HFF-Myc (cell line): Measurements from ENCODE around the gene CATSPER1.

Source experiments
- DNase-seq: peaks from one replicate; pipeline ENCODE4 v3.0.0-alpha.2; 2011; ENCODE audit warnings: low read depth; ENCODE audit errors: extremely low read depth
- H3K4me3 ChIP-seq: replicated peaks from 2 replicates; pipeline ENCODE4 v1.5.1; 2011; ENCODE audit warnings: low read depth, mild to moderate bottlenecking, control low read depth, low read length
- CTCF ChIP-seq: IDR thresholded peaks from 2 replicates; pipeline ENCODE4 v1.5.1; 2012; ENCODE audit warnings: mild to moderate bottlenecking, low read depth, low read length, control low read depth; ENCODE audit errors: missing control alignments

Gene CATSPER1

GRCh38 chr11:66046901-66047300, 20.6 kb upstream of the CATSPER1 start:
- no peak for DNase-seq
- H3K4me3 ChIP-seq, result no peak overlapping the region
- TF ChIP-seq CTCF, result no peak

GRCh38 chr11:66045177-66045639, 18.9 kb upstream of the CATSPER1 start:
- no peak for DNase-seq
- TF ChIP-seq CTCF, result peak; percentile 96
- no peak overlapping the region for H3K4me3 ChIP-seq

- H3K4me3 ChIP-seq, result no peak overlapping the region
- no peak for DNase-seq
- TF ChIP-seq CTCF, result no peak
Measured at GRCh38 chr11:66044757-66045156, 18.5 kb upstream of the CATSPER1 start.

- H3K4me3 ChIP-seq, result no peak overlapping the region
- no peak for DNase-seq
- TF ChIP-seq CTCF, result no peak
Measured at GRCh38 chr11:66042996-66043906, 17.0 kb upstream of the CATSPER1 start.

GRCh38 chr11:66042227-66042995, 16.1 kb upstream of the CATSPER1 start:
- TF ChIP-seq CTCF, result no peak
- no peak overlapping the region for H3K4me3 ChIP-seq
- no peak for DNase-seq

GRCh38 chr11:66039765-66040164, 13.5 kb upstream of the CATSPER1 start:
- DNase-seq, result no peak
- TF ChIP-seq CTCF, result no peak
- no peak overlapping the region for H3K4me3 ChIP-seq
